Left colon (tissue), 2 donors: ENCODE data around the gene UBE2O. TPM values are rescaled to one million over a fixed set of nuclear protein-coding genes. Genes with fewer than 3 reads are reported as not detected.

ENCODE experiments used
- ATAC-seq: fragments of 200-7000 bp; cut with Tn5 transposase; one replicate; pipeline ENCODE4 v1.9.1; 2020; ENCODE audit warnings: mild to moderate bottlenecking, moderate library complexity
- DNase-seq, 2 donors: peaks; one replicate each; pipeline ENCODE4 v3.0.0-alpha.2; 2020
- intact Hi-C, 2 donors: fragments of 100-400 bp; cut with DNase I in 1 of 2; cut with micrococcal nuclease in 1 of 2; formaldehyde crosslinking; loops; one replicate each; pipeline versions ENCODE4 v1.11.2 to v1.14.0; 2022; cut with DNase I, micrococcal nuclease
- total RNA-seq, 2 donors: library from RNA; stranded (reverse); fragmentation: NEBNext Ultra II Directional; extraction: Animal tissue kit (Norgen Biotek cat#: 25700); gene quantifications; one replicate each; pipeline ENCODE4 v1.2.1, GENCODE V29; 2021
- donor health status: DM: no; HTN: no; CAD: no.
- donor health status: DM: yes; HTN: yes; CAD: no.

Gene UBE2O
- total RNA-seq, 2 donors from 2014 or later, result 15.9 to 18.2 TPM

- ATAC-seq (peak; percentile 56), DNase-seq (peak; percentile 75 to 90)
- intact Hi-C loops, result no loop called here
These were observed 66.8 kb downstream of the UBE2O start for GRCh38 chr17:76385892-76386786.

- ATAC-seq (peak; percentile 16), DNase-seq (peak in 1 of 2 donors; percentile 49)
- intact Hi-C loops, result no loop called here
These were observed 67.7 kb downstream of the UBE2O start for GRCh38 chr17:76384987-76385891.

- intact Hi-C loops, result no loop called here
- DNase-seq (peak in 1 of 2 donors; percentile 81), ATAC-seq (peak; percentile 83)
These were observed 68.5 kb downstream of the UBE2O start, which contains the start of gene SPHK1 for GRCh38 chr17:76384222-76384986. SPHK1 (plus strand) TSS chr17:76384609; CDS start chr17:76385645, 1,036 bp downstream.

- DNase-seq (peak in 1 of 2 donors; percentile 57), ATAC-seq (peak; percentile 30)
- intact Hi-C loops, result no loop called here
These were observed 69.3 kb downstream of the UBE2O start for GRCh38 chr17:76383546-76384221.

- DNase-seq (peak; percentile 64 to 75), ATAC-seq (peak; percentile 58)
- intact Hi-C loops, result no loop called here
These were observed 70.0 kb downstream of the UBE2O start for GRCh38 chr17:76382803-76383545.

- ATAC-seq, result no peak
- DNase-seq, result peak in 1 of 2 donors; percentile 36
- intact Hi-C loops, result no loop called here
These were observed 70.6 kb downstream of the UBE2O start for GRCh38 chr17:76382351-76382802.

GRCh38 chr17:76381633-76382350, 71.2 kb downstream of the UBE2O start:
- peak in 1 of 2 donors; percentile 45 for DNase-seq
- ATAC-seq, result no peak
- intact Hi-C loops, result no loop called here

GRCh38 chr17:76379646-76380376, 73.1 kb downstream of the UBE2O start:
- DNase-seq (no peak), ATAC-seq (no peak)
- intact Hi-C loops, result no loop called here

GRCh38 chr17:76379275-76379641, 73.7 kb downstream of the UBE2O start:
- ATAC-seq (no peak), DNase-seq (no peak)
- intact Hi-C loops, result no loop called here

GRCh38 chr17:76378548-76379274, 74.2 kb downstream of the UBE2O start:
- intact Hi-C loops, result no loop called here
- ATAC-seq, result no peak
- DNase-seq, result no peak

- ATAC-seq (no peak), DNase-seq (no peak)
- intact Hi-C loops, result no loop called here
These were observed 76.4 kb downstream of the UBE2O start for GRCh38 chr17:76376318-76377133.

GRCh38 chr17:76371656-76372628, 81.0 kb downstream of the UBE2O start:
- intact Hi-C loops, result no loop called here
- DNase-seq (no peak), ATAC-seq (no peak)

- DNase-seq (no peak), ATAC-seq (no peak)
These were observed 82.5 kb downstream of the UBE2O start for GRCh38 chr17:76370261-76370993.

More at GRCh38 chr17:76370261-76370993, 82.5 kb downstream of the UBE2O start:
- intact Hi-C loops, result no loop called here
